CD14-positive monocyte (primary cell): ENCODE data around the gene ACE. TPM values are rescaled to one million over a fixed set of nuclear protein-coding genes. Genes with fewer than 3 reads are reported as not detected.

ENCODE experiments used
- DNase-seq, 3 donors: peaks; one replicate each; pipeline ENCODE4 v3.0.0-alpha.2; 2011 to 2022
- H2AFZ ChIP-seq: 2 replicates; pipeline ENCODE4 v1.6.0; 2012; ENCODE audit warnings: mild to moderate bottlenecking, low read depth, low read length, inconsistent platforms; ENCODE audit not compliant: insufficient read depth, poor library complexity, severe bottlenecking
- H3K27ac ChIP-seq, 2 donors: 1 replicate in 1 of 2; 2 replicates in 1 of 2; pipeline ENCODE4 v1.5.1; 2012 to 2013; ENCODE audit warnings: low read length in 2 of 2, control low read depth in 1 of 2, inconsistent platforms in 1 of 2, low read depth in 1 of 2, mild to moderate bottlenecking in 1 of 2
- H3K27me3 ChIP-seq, 2 donors: one replicate each; pipeline versions ENCODE4 v1.6.0 to v1.6.1; 2011 to 2013; ENCODE audit warnings: low read length in 2 of 2; ENCODE audit not compliant: control insufficient read depth in 2 of 2, insufficient read depth in 2 of 2
- H3K36me3 ChIP-seq, 2 donors: replicated peaks in 1 of 2; 1 replicate in 1 of 2; 2 replicates in 1 of 2; pipeline versions ENCODE4 v1.5.1 to v1.6.1; 2012 to 2013; ENCODE audit warnings: low read length in 2 of 2, control low read depth in 1 of 2, inconsistent platforms in 1 of 2, mild to moderate bottlenecking in 1 of 2; ENCODE audit not compliant: insufficient read depth in 2 of 2, control insufficient read depth in 1 of 2
- H3K4me1 ChIP-seq, 2 donors: 1 replicate in 1 of 2; 2 replicates in 1 of 2; pipeline versions ENCODE4 v1.5.1 to v1.6.1; 2012 to 2013; ENCODE audit warnings: low read length in 2 of 2, control low read depth in 1 of 2, inconsistent platforms in 1 of 2, mild to moderate bottlenecking in 1 of 2, moderate library complexity in 1 of 2; ENCODE audit not compliant: insufficient read depth in 2 of 2, control insufficient read depth in 1 of 2
- H3K4me2 ChIP-seq: replicated peaks from 2 replicates; pipeline ENCODE3; 2012; ENCODE audit warnings: low read length, moderate library complexity, mild to moderate bottlenecking; ENCODE audit not compliant: poor library complexity, severe bottlenecking; ENCODE audit errors: extremely low read depth
- H3K4me3 ChIP-seq, 3 experiments: fragments of 200-600 bp in 1 of 3; sonication (generic) in 1 of 3; replicated peaks in 1 of 3; 1 replicate in 2 of 3; 2 replicates in 1 of 3; pipeline ENCODE4 v1.5.1; 2011 to 2013; ENCODE audit warnings: low read length in 3 of 3, mild to moderate bottlenecking in 3 of 3, control low read depth in 2 of 3, low read depth in 2 of 3, inconsistent platforms in 1 of 3, moderate library complexity in 1 of 3
- H3K79me2 ChIP-seq: 2 replicates; pipeline ENCODE4 v1.6.0; 2012; ENCODE audit warnings: mild to moderate bottlenecking, control low read depth, inconsistent platforms, low read length, moderate library complexity; ENCODE audit not compliant: insufficient read depth
- H3K9ac ChIP-seq: 2 replicates; pipeline ENCODE4 v1.6.0; 2017; ENCODE audit warnings: low read length, mild to moderate bottlenecking; ENCODE audit not compliant: insufficient read depth, poor library complexity, severe bottlenecking
- H3K9me3 ChIP-seq, 2 donors: replicated peaks in 1 of 2; 1 replicate in 1 of 2; 2 replicates in 1 of 2; pipeline versions ENCODE4 v1.5.1 to v1.6.1; 2012 to 2013; ENCODE audit warnings: low read length in 2 of 2, control low read depth in 1 of 2; ENCODE audit not compliant: control insufficient read depth in 1 of 2, insufficient read depth in 1 of 2
- H4K20me1 ChIP-seq: 2 replicates; pipeline ENCODE4 v1.6.0; 2012; ENCODE audit warnings: mild to moderate bottlenecking, low read length, control low read depth, moderate library complexity; ENCODE audit not compliant: insufficient read depth
- H3K27ac Mint-ChIP-seq, 7 donors: one replicate each; pipeline ENCODE4 v1.8.0; 2020; ENCODE audit warnings: mild to moderate bottlenecking in 7 of 7, mixed read lengths in 7 of 7, moderate library complexity in 6 of 7, inconsistent platforms in 2 of 7
- H3K27me3 Mint-ChIP-seq, 3 donors: one replicate each; pipeline ENCODE4 v1.8.0; 2021 to 2022; ENCODE audit warnings: low read depth in 3 of 3, mild to moderate bottlenecking in 3 of 3, mixed read lengths in 3 of 3, moderate library complexity in 3 of 3, inconsistent platforms in 1 of 3
- H3K36me3 Mint-ChIP-seq, 2 donors: one replicate each; pipeline ENCODE4 v1.8.0; 2020; ENCODE audit warnings: mixed read lengths in 2 of 2, inconsistent platforms in 1 of 2, mild to moderate bottlenecking in 1 of 2
- H3K4me1 Mint-ChIP-seq: one replicate; pipeline ENCODE4 v1.8.0; 2020; ENCODE audit warnings: mild to moderate bottlenecking, mixed read lengths
- H3K4me3 Mint-ChIP-seq, 2 donors: one replicate each; pipeline ENCODE4 v1.8.0; 2020; ENCODE audit warnings: mild to moderate bottlenecking in 2 of 2, mixed read lengths in 2 of 2, moderate library complexity in 1 of 2
- H3K9me3 Mint-ChIP-seq, 7 donors: one replicate each; pipeline ENCODE4 v1.8.0; 2020 to 2022; ENCODE audit warnings: mixed read lengths in 7 of 7, mild to moderate bottlenecking in 6 of 7, moderate library complexity in 6 of 7, inconsistent platforms in 2 of 7
- whole genome bisulfite sequencing: methylation state at CpG from one replicate; pipeline ENCODE4 v1.1.5; 2013; ENCODE audit warnings: missing lambda C conversion rate; ENCODE audit not compliant: insufficient coverage; 5-methylcytosine and 5-hydroxymethylcytosine counted together
- intact Hi-C, 2 donors: fragments of 100-400 bp; cut with micrococcal nuclease; formaldehyde crosslinking; loops; one replicate each; pipeline versions ENCODE4 v1.15.0 to v1.15.1; 2023
- polyA plus RNA-seq, 3 donors: library from polyadenylated mRNA; depleted of rRNA in 1 of 3; unstranded in 2 of 3; stranded (reverse) in 1 of 3; fragments of 300-500 nt in 2 of 3; fragments of >200 nt in 1 of 3; fragmentation: Illumina TruSeq in 2 of 3; gene quantifications; 1 replicate in 2 of 3; 2 replicates in 1 of 3; pipeline ENCODE4 v1.2.3, GENCODE V29; 2012 to 2021
- TF ChIP-seq, protein P1 (sequence below): fragments of 200-600 bp; IDR thresholded peaks from one replicate; pipeline ENCODE4 v1.8.0; 2022; ENCODE audit warnings: antibody characterized with exemption, mild to moderate bottlenecking

The ACE gene
- polyA plus RNA-seq, 3 donors: 0.55 TPM; not detected in 2

DNA sequence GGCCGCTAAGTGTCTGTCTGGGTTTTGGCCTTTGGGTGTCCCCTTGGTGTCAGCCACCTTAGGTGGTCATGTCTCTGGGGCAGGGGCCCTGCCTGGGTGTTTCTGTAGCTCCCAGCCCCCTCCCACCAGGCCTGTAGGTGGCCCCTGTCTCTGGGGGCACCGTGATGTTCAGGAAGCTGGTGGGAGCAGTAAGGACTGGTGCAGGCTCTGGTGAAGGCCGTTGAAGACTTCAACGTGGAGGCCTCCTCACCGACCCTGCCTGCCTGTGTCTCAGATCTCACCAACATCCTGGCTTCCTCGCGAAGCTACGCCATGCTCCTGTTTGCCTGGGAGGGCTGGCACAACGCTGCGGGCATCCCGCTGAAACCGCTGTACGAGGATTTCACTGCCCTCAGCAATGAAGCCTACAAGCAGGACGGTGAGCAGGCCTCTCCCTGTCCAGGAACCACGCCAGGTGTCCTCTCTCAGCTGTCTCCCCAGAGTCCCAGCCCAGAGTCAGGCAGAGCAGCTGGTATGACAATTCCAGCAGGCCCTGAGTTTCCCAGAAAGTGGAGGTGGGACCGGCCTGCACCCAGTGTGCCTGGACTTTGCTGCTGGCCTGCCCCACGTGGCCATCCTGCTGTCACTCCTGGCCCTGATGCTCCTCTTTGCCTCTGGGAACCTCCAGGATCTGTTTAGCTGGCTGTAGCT is 2.8 kb downstream of the ACE start:
- Histone ChIP-seq H3K9ac (no peak overlapping the region), H3K4me2 (no peak overlapping the region), H3K79me2 (no peaks in the 10 kb centered on the region), H4K20me1 (no peaks in the 10 kb centered on the region), H3K4me1 (peaks cover 9 to 21% of the 10 kb centered on the region in 2 donors), H3K36me3 (no peaks in the 10 kb centered on the region), H3K27me3 (peaks cover 6 to 40% of the 10 kb centered on the region in 2 donors), H3K27ac (no peak overlapping the region), H3K9me3 (peaks cover 3 to 7% of the 10 kb centered on the region in 2 donors), H3K4me3 (no peak overlapping the region), H2AFZ (no peak overlapping the region)
- Mint-ChIP-seq H3K27me3 (peaks cover 29 to 48% (median 35%) of the 10 kb centered on the region in 3 donors), H3K27ac (no peak overlapping the region), H3K36me3 (peaks cover 3 to 6% of the 10 kb centered on the region in 2 donors), H3K4me3 (no peak overlapping the region), H3K9me3 (peaks cover 0 to 20% (median 4%) of the 10 kb centered on the region in 7 donors), H3K4me1 (peaks cover 12% of the 10 kb centered on the region)
- TF ChIP-seq, protein P1, sequence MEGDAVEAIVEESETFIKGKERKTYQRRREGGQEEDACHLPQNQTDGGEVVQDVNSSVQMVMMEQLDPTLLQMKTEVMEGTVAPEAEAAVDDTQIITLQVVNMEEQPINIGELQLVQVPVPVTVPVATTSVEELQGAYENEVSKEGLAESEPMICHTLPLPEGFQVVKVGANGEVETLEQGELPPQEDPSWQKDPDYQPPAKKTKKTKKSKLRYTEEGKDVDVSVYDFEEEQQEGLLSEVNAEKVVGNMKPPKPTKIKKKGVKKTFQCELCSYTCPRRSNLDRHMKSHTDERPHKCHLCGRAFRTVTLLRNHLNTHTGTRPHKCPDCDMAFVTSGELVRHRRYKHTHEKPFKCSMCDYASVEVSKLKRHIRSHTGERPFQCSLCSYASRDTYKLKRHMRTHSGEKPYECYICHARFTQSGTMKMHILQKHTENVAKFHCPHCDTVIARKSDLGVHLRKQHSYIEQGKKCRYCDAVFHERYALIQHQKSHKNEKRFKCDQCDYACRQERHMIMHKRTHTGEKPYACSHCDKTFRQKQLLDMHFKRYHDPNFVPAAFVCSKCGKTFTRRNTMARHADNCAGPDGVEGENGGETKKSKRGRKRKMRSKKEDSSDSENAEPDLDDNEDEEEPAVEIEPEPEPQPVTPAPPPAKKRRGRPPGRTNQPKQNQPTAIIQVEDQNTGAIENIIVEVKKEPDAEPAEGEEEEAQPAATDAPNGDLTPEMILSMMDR: no peak
- DNase-seq: no peak
- WGBS: 86% methylated on average over 17 of the region's 17 CpGs
- intact Hi-C loops: loop anchor here (1.0 kb wide), 2 partner anchors 54 to 55 kb away; no protein-coding TSS in a partner anchor

DNA sequence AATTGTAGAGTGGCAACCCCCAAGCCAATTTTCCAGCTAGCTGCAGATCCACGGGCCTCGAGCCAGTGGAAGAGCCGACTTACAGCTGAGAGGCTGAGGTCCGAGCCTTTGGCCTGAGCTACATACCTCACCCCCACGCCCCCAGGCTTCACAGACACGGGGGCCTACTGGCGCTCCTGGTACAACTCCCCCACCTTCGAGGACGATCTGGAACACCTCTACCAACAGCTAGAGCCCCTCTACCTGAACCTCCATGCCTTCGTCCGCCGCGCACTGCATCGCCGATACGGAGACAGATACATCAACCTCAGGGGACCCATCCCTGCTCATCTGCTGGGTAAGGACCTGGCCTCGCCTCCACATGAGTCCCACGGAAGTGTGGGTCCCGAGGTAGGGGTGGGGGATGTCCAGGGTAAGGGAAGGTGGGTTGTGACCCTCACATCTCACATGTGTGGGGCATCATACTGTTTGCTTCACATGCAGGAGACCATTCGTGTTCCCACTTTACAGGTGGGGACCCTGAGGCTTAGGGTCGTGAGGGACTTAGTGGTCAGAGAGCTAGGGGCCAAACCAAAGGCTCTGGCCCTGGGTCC is 3.4 kb downstream of the ACE start:
- intact Hi-C loops: no loop called here
- 95% methylated on average over 16 of the region's 21 CpGs for WGBS
- Mint-ChIP-seq H3K27me3 (peaks cover 26 to 42% (median 32%) of the 10 kb centered on the region in 3 donors), H3K27ac (no peak overlapping the region), H3K9me3 (peaks cover 0 to 14% (median 2%) of the 10 kb centered on the region in 7 donors), H3K4me1 (peaks cover 11% of the 10 kb centered on the region), H3K4me3 (no peak overlapping the region), H3K36me3 (peaks cover 3 to 6% of the 10 kb centered on the region in 2 donors)
- Histone ChIP-seq H2AFZ (no peak overlapping the region), H4K20me1 (no peaks in the 10 kb centered on the region), H3K4me2 (no peak overlapping the region), H3K27ac (no peak overlapping the region), H3K4me3 (no peak overlapping the region), H3K9me3 (peaks cover 0 to 7% of the 10 kb centered on the region in 2 donors), H3K79me2 (no peaks in the 10 kb centered on the region), H3K4me1 (peaks cover 9 to 21% of the 10 kb centered on the region in 2 donors), H3K36me3 (no peaks in the 10 kb centered on the region), H3K27me3 (peaks cover 6 to 34% of the 10 kb centered on the region in 2 donors), H3K9ac (no peak overlapping the region)
- DNase-seq: no peak
- TF ChIP-seq, protein P1: no peak
